Activated naive CD4-positive, alpha-beta T cell treated with anti-CD3 and anti-CD28 coated beads, Interleukin-2, amount 10 ng/mL, durations not matched to agents 7 days and 5 days (primary cell): ENCODE results near the gene POLR3E.
A peak's percentile ranks its signal among the peaks of the same experiment; 100 is the strongest.
"Not testable (repeated sequence)": the region's sequence is repeated elsewhere in the genome, so short reads cannot be mapped to it uniquely, and the experiment has no call there.

Source experiments
- CTCF ChIA-PET: fragments of 350-600 bp; sonication (Branson Sonifier 250); formaldehyde crosslinking; loops from one replicate; lab custom pipeline; 2021; ENCODE audit warnings: antibody characterized with exemption; lab: Charles Lee
- DNase-seq: peaks from one replicate; pipeline ENCODE4 v3.0.0-alpha.2; 2020
- H3K27ac Mint-ChIP-seq: one replicate; pipeline ENCODE4 v1.8.0; 2021; ENCODE audit warnings: mild to moderate bottlenecking, moderate library complexity, mixed read lengths
- H3K27me3 Mint-ChIP-seq: one replicate; pipeline ENCODE4 v1.8.0; 2021; ENCODE audit warnings: mild to moderate bottlenecking, mixed read lengths
- H3K36me3 Mint-ChIP-seq: one replicate; pipeline ENCODE4 v1.8.0; 2021; ENCODE audit warnings: mixed read lengths
- H3K4me1 Mint-ChIP-seq: one replicate; pipeline ENCODE4 v1.8.0; 2021; ENCODE audit warnings: mixed read lengths
- H3K4me3 Mint-ChIP-seq: one replicate; pipeline ENCODE4 v1.8.0; 2021; ENCODE audit warnings: mild to moderate bottlenecking, moderate library complexity, mixed read lengths
- H3K9me3 Mint-ChIP-seq: one replicate; pipeline ENCODE4 v1.8.0; 2021; ENCODE audit warnings: mixed read lengths

The POLR3E gene

DNA sequence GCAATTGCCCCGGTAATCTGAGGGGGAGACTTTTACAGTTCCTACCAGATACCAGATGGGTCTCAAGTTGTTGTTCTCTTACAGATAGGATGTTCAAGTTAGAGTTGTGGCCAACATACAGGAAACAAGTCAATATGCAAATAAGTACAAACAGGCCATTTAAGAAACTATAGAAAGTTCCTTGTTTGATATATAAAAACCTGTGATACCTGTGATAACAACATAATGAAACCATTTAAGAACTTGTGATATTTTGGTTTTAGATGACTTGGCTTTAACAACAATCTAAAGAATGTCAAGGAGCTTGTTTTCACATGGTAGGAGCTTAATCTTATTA is 60.4 kb downstream of the POLR3E start:
- H3K4me1 Mint-ChIP-seq = peaks cover 77% of the 10 kb centered on the region

DNA sequence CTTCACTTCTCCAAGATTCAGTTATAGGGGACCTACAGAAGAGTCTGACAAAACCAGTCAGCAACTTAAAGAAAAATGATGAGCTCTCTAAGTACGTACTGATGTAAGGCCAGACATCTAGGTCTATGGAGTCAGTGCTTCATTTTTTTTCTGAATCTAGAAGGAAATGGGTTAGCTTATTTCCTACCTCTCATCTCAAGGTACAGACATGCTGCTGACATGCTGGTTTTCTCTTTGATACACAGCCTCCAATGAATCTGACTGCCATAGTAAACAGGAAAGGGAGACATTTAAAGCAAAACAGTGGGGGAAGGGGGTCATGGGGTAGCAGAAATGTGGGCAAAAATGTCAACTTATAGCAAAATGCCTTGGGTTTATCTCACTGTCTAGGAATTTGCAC is 60.8 kb downstream of the POLR3E start:
- peak overlapping the region; percentile 10 for H3K4me3 Mint-ChIP-seq
- CTCF ChIA-PET = interaction anchor here (1.4 to 2.0 kb wide), 2 partner anchors 15 to 25 kb away, joined by 4 read pairs; no protein-coding TSS in a partner anchor
- H3K4me1 Mint-ChIP-seq = peaks cover 74% of the 10 kb centered on the region
- H3K36me3 Mint-ChIP-seq = peaks cover 50% of the 10 kb centered on the region
- peak overlapping the region; percentile 98 for H3K27ac Mint-ChIP-seq
- DNase-seq = peak; percentile 48
- H3K27me3 Mint-ChIP-seq = no peaks in the 10 kb centered on the region
- H3K9me3 Mint-ChIP-seq = no peaks in the 10 kb centered on the region

More for the DNA sequence above, 60.4 kb downstream of the POLR3E start:
- Mint-ChIP-seq H3K9me3 (no peaks in the 10 kb centered on the region), H3K27me3 (no peaks in the 10 kb centered on the region), H3K36me3 (peaks cover 49% of the 10 kb centered on the region), H3K4me3 (no peak overlapping the region), H3K27ac (peak overlapping the region; percentile 98)
- peak; percentile 28 for DNase-seq
- CTCF ChIA-PET = interaction anchor here (2.0 kb wide), 1 partner anchor 25 kb away, joined by 4 read pairs; no protein-coding TSS in a partner anchor

DNA sequence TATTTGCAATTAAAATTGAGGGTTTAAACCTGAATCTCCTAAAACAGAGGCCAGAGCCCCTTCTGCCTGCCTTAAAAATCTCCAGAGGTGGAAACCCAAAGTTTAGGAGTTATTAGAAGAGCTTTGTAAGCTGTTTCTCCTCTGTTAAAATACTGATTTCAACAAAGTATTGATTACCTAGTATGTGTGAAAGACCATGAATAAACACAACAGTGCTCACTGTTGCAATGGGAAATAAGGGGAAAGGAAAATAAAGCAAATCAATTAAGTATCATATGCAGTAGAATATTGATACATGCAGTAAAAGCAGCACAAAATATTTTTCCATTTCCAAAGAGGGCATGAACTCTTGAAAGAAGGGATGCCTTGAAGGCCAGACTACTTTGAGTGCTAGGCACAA is 62.5 kb downstream of the POLR3E start:
- H3K27ac Mint-ChIP-seq = peak overlapping the region; percentile 87
- no peaks in the 10 kb centered on the region for H3K9me3 Mint-ChIP-seq
- CTCF ChIA-PET = no interaction called here
- H3K4me3 Mint-ChIP-seq = no peak overlapping the region
- no peak for DNase-seq
- peaks cover 56% of the 10 kb centered on the region for H3K36me3 Mint-ChIP-seq
- no peaks in the 10 kb centered on the region for H3K27me3 Mint-ChIP-seq
- H3K4me1 Mint-ChIP-seq = peaks cover 69% of the 10 kb centered on the region

DNA sequence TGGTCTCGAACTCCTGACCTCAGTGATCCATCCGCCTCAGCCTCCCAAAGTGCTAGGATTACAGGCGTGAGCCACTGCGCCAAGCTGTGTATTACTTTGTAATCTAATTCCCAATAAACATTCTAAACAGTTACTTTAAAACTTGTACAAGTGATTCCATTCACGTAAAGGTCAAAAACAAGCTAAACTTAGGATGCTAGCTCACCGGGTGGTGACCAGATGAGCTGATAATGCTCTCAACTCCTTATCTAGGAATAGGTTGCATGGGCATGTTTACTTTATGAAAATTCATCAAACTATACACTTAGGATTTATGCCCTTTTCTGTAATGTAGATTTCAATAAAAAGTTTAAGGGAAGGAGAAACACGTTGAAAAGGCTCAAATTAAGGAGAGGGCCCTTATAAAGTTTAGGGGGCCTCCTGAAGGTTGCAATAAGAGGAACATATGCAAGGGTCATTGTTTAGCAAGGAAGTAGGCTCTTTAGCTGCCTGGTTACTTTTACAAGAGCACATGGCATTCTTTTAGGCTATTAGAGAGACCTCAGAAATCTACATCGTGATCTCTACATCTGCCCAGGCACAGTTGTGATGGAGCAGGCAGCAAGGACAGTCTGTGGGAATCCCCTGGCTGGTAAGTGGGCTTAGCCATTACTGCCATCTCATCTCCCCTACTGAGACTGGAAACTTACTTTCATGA is 63.9 kb downstream of the POLR3E start:
- CTCF ChIA-PET = no interaction called here

DNA sequence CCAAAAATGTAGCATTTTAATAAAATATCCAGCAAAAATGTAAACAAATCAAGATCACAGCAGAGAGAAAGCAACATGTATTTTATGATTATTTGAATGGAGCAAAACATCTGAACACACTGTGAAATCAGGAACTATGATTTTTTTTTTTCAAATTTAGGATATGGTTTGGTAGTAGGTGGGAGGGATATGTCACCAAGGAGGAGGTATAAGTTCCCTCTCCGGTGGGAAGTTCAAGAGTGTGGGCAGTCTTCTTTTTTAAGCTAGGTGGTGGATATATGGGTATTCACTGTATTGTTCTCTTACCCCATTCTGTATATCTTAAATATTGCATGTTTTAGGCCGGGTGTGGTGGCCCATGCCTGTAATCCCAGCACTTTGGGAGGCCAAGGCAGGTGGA is 67.0 kb downstream of the POLR3E start:
- Mint-ChIP-seq H3K9me3 (no peaks in the 10 kb centered on the region), H3K27me3 (no peaks in the 10 kb centered on the region), H3K27ac (no peak overlapping the region), H3K36me3 (peaks cover 72% of the 10 kb centered on the region), H3K4me3 (no peak overlapping the region), H3K4me1 (peaks cover 68% of the 10 kb centered on the region)
- DNase-seq = no peak
- CTCF ChIA-PET = interaction anchor here (1.8 kb wide), 1 partner anchor 64 kb away, joined by 3 read pairs; no protein-coding TSS in a partner anchor

More for the DNA sequence above, 63.9 kb downstream of the POLR3E start:
- Mint-ChIP-seq H3K27ac (peak overlapping the region; percentile 21), H3K27me3 (no peaks in the 10 kb centered on the region), H3K4me1 (peaks cover 70% of the 10 kb centered on the region), H3K36me3 (peaks cover 59% of the 10 kb centered on the region), H3K4me3 (no peak overlapping the region), H3K9me3 (no peaks in the 10 kb centered on the region)
- no peak for DNase-seq

DNA sequence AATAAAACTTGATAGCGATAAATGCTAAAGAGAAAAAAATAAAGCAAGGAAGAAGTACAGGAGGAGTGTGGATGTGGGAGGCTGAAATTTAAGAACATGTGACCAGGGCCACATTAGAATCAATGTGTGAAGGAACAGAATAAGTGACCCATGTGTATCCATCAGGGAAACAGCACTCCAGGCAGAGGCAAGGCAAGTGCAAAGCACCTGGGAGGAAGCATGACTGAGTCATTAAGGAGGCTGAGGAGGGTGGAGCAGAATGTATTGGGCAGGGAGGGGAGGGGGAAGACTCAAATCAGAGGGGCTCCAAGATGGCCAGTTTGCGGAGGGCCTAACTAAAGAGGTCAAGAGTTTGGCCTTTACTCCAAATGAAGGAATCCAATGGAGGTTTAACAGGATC is 69.2 kb downstream of the POLR3E start:
- H3K36me3 Mint-ChIP-seq = peaks cover 71% of the 10 kb centered on the region
- no peaks in the 10 kb centered on the region for H3K27me3 Mint-ChIP-seq
- CTCF ChIA-PET = no interaction called here
- no peaks in the 10 kb centered on the region for H3K9me3 Mint-ChIP-seq
- H3K27ac Mint-ChIP-seq = no peak overlapping the region
- H3K4me3 Mint-ChIP-seq = no peak overlapping the region
- H3K4me1 Mint-ChIP-seq = peaks cover 72% of the 10 kb centered on the region
- no peak for DNase-seq

DNA sequence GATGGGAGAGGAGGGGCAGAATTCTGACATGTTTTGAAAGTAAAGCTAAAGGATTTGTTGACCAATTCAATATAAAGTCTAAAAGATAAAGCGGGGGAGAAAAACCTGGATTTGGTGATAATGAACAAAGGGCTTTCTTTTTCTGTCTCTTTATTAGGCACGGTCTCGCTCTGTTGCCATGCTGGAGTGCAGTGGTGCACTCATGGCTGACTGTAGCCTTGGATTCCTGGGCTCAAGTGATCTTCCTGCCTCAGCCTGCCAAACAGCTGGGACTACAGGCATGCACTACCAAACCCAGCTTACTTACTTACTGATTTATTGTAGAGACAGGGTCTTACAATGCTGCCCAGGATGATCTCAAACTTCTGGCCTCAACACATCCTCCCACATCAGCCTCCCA is 69.7 kb downstream of the POLR3E start:
- H3K4me1 Mint-ChIP-seq = peaks cover 75% of the 10 kb centered on the region
- H3K27me3 Mint-ChIP-seq = no peaks in the 10 kb centered on the region
- H3K9me3 Mint-ChIP-seq = no peaks in the 10 kb centered on the region
- H3K4me3 Mint-ChIP-seq = no peak overlapping the region
- no peak overlapping the region for H3K27ac Mint-ChIP-seq
- CTCF ChIA-PET = no interaction called here
- no peak for DNase-seq
- H3K36me3 Mint-ChIP-seq = peaks cover 73% of the 10 kb centered on the region

DNA sequence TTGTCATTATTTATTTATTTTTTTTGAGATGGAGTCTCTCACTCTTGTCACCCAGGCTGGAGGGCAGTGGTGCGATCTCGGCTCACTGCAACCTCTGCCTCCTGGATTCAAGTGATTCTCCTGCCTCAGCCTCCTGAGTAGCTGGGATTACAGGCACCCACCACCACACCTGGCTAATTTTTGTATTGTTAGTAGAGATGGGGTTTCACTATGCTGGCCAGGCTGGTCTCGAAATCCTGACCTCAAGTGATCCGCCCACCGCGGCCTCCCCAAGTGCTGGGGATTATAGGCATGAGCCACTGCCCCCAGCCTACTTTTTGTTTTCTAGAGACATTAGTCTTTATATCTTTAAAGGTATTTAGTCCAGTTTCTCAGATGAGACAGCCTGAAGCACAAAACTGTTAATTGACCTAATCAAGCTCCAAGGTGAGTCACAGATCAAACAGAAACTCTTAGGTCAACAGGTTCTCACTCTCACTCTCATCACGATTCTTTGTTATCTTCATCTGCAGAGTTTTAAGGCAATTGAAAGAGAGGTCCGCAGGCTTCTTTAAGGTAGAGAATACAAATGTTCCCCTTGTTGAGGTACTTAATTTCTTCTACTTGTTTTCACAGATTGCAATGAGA is 71.1 kb downstream of the POLR3E start:
- Mint-ChIP-seq H3K4me1 (peaks cover 83% of the 10 kb centered on the region), H3K27ac (peak overlapping the region; percentile 81), H3K36me3 (peaks cover 71% of the 10 kb centered on the region)
- H3K9me3 Mint-ChIP-seq, DNase-seq, CTCF ChIA-PET, H3K27me3 Mint-ChIP-seq, H3K4me3 Mint-ChIP-seq: not testable (repeated sequence)

DNA sequence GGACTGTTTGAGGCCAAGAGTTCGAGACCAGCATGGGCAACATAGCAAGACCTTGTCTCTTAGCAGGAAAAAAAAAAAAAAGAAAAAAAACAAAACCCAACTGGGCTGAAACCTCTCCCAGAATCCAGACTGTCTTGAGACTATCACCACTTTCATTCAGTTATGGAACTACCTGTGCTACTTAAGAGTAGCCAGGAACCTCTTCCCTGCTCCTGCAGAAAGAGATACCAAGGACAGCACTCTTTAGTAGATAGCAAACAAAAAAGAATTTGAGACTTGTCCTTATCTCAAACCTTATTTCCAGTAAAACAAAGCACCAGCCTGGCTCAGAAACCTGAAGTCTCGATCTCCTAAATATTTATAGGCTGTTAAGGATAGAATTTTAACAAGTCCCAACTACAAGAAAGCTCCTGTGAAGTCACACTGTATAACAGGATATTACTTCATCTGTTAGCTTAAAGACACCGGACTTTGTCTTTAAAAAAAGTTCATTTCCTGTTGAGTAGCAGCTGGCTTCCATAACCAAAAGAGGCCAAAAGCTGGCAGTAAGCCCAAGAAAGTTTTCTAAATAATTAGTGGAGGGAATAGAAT is 72.1 kb downstream of the POLR3E start:
- peak overlapping the region; percentile 81 for H3K27ac Mint-ChIP-seq
- peaks cover 76% of the 10 kb centered on the region for H3K4me1 Mint-ChIP-seq
- no peaks in the 10 kb centered on the region for H3K27me3 Mint-ChIP-seq
- H3K4me3 Mint-ChIP-seq = no peak overlapping the region
- H3K9me3 Mint-ChIP-seq = no peaks in the 10 kb centered on the region
- DNase-seq = no peak
- CTCF ChIA-PET = no interaction called here
- peaks cover 64% of the 10 kb centered on the region for H3K36me3 Mint-ChIP-seq

DNA sequence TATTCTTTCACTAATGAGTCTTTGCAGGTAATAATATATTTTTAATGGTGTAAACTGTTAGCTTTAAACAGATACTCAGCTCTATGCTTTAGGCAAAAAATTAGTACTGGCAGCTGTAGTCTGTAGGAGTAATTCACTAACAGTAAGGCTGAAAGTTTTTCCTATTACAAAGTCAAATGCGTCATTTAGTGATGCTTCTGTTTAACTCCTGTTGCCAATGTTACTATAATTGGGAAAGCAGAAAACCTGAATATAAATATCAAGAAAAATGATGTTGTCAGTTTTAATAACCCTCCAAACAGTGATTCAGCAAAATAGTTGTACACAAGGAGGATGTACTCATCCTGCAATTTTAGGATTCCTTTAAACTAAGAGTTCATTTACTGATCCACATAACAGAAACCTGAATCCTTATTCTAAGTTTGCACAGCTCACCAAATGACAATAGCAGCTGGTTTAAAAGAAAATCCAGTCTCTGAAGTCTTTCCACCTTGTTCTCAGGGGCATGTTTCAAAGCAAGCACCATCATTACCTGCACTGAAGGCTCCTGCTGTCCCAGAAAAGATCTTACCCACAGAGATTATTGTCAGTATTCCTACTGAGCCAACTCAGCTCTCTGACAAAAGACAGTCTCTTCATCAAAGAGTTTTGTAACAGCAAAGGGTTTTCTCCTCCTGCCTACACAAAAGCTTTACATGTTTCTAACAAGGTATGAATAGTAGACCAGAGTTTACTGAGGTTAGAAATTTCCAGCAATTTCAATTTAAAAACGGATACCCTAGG is 73.0 kb downstream of the POLR3E start:
- H3K9me3 Mint-ChIP-seq = no peaks in the 10 kb centered on the region
- peak overlapping the region; percentile 80 for H3K27ac Mint-ChIP-seq
- H3K4me1 Mint-ChIP-seq = peaks cover 72% of the 10 kb centered on the region
- peak overlapping the region; percentile 37 for H3K4me3 Mint-ChIP-seq
- peaks cover 57% of the 10 kb centered on the region for H3K36me3 Mint-ChIP-seq
- CTCF ChIA-PET = no interaction called here
- H3K27me3 Mint-ChIP-seq = peaks cover 6% of the 10 kb centered on the region
- DNase-seq = no peak

DNA sequence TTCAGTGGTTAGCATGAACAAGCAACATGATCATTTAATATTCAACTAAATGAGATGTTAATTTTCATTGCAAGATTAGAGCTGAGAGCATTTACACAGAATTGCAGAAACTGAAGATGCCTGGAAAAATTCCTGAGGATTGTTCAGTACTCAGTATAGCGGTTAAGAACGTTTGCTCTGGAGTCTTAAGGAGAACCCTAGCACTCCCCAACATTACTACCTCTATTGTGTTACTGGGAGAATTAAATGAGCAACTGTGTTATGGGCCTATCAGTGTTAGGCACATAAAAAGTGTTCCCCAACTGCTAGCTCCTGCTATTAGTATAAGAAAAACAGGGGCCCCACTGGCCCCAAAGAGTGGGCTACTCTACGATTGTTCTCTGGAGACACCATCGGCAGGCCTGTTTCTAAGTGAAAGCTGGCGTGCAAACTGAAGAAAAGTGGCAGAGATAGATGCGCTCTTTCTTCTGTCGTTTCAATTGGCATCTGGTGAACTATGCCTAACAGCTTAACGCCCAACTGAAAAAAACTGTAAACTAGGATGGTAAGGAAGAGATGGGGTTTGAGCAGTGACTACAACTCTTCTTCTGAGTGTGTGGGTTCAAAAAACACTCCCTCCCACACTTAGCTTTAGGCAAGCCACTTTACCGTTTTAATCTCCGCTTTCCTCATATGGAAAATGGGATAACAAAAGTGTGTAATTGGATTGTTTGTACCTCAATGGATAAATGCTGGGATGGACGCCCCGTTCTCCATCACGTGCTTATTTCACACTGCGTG is 75.9 kb downstream of the POLR3E start:
- Mint-ChIP-seq H3K27ac (peak overlapping the region; percentile 97), H3K9me3 (no peaks in the 10 kb centered on the region), H3K4me3 (peak overlapping the region; percentile 91), H3K27me3 (peaks cover 6% of the 10 kb centered on the region), H3K4me1 (peaks cover 60% of the 10 kb centered on the region), H3K36me3 (peaks cover 39% of the 10 kb centered on the region)
- CTCF ChIA-PET = interaction anchor here (0.7 to 1.3 kb wide), 4 partner anchors 14 to 52 kb away, joined by 3 to 6 read pairs (median 4); no protein-coding TSS in a partner anchor
- peak; percentile 41 for DNase-seq

DNA sequence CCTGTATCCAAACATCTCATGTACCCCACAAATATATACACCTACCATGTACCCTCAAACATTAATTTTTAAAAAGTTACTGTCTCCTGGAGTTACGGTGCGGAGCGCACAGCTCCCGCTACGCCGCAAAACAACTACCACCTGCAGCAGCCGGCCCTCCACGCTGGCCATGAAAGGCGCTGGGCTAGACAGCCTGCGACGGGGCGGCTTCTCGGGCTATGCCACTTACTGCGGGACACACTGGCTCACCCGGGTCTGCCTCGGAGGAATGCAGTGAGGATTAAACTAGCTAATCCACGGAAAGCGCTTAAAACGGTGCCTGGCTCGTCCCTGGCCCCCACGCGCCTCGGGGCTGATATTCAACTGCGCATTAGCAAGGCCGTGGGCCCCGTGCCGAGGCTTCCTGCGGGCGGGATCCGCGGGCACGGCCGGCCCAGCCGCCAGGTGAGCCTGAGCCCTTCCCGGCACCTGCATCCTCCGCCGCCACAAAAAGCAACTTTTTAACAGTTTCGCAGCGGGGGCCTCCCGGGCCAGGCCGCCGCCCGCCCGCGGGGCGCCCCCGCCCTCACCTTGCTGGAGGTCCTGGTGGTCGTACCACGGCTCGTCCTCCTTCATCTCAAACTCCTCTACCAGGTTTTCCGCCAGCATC is 76.6 kb downstream of the POLR3E start:
- peak; percentile 46 for DNase-seq
- CTCF ChIA-PET = interaction anchor here (0.7 to 1.5 kb wide), 5 partner anchors 15 to 74 kb away, joined by 3 to 6 read pairs (median 4); no protein-coding TSS in a partner anchor
- Mint-ChIP-seq H3K4me3 (peak overlapping the region; percentile 91), H3K27ac (peak overlapping the region; percentile 97), H3K4me1 (peaks cover 54% of the 10 kb centered on the region), H3K9me3 (no peaks in the 10 kb centered on the region), H3K27me3 (peaks cover 6% of the 10 kb centered on the region), H3K36me3 (peaks cover 34% of the 10 kb centered on the region)
